ENCODE data around the gene ATG4C. TPM values are rescaled to one million over a fixed set of nuclear protein-coding genes. Genes with fewer than 3 reads are reported as not detected.
"Not testable (repeated sequence)": the region's sequence is repeated elsewhere in the genome, so short reads cannot be mapped to it uniquely, and the experiment has no call there.

Gene ATG4C
- total RNA-seq, 1 donor from 2014 or later: 7.3 TPM

DNA sequence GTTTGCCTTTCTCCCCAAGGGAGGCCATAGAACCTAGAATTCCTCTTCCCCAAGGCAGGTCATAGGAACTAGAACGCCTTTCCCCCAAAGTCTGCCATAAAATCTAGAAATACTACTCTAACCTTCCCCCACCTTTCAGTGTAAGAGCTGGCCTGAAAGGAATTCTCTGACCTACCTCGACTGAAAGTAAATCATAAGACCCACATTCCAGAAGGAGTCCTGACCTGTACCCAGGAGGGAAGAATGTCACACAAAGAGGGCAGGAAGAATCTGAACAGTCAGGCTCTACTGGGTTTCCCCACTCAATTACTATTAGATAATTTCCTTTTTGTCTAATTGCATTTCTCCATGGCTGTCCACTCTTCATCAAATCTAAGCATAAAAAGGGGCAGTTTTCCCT lies 5.7 kb upstream of the ATG4C start:
- H3K27ac Mint-ChIP-seq (ENCODE audit: unreplicated experiment): no peak overlapping the region
- H3K27me3 Mint-ChIP-seq (ENCODE audit: unreplicated experiment): no peaks in the 10 kb centered on the region
- H3K4me1 Mint-ChIP-seq (ENCODE audit: unreplicated experiment): no peaks in the 10 kb centered on the region
- TF ChIP-seq, protein P1, sequence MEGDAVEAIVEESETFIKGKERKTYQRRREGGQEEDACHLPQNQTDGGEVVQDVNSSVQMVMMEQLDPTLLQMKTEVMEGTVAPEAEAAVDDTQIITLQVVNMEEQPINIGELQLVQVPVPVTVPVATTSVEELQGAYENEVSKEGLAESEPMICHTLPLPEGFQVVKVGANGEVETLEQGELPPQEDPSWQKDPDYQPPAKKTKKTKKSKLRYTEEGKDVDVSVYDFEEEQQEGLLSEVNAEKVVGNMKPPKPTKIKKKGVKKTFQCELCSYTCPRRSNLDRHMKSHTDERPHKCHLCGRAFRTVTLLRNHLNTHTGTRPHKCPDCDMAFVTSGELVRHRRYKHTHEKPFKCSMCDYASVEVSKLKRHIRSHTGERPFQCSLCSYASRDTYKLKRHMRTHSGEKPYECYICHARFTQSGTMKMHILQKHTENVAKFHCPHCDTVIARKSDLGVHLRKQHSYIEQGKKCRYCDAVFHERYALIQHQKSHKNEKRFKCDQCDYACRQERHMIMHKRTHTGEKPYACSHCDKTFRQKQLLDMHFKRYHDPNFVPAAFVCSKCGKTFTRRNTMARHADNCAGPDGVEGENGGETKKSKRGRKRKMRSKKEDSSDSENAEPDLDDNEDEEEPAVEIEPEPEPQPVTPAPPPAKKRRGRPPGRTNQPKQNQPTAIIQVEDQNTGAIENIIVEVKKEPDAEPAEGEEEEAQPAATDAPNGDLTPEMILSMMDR (IDR thresholded peaks at IDR 0.05; ENCODE audit: unreplicated experiment): no peak
- H3K4me3 Mint-ChIP-seq (ENCODE audit: unreplicated experiment): no peak overlapping the region
- no peak for DNase-seq (ENCODE audit: low spot score)
- no peaks in the 10 kb centered on the region for H3K9me3 Mint-ChIP-seq (ENCODE audit: unreplicated experiment)
- no peaks in the 10 kb centered on the region for H3K36me3 Mint-ChIP-seq (ENCODE audit: low read depth, unreplicated experiment)

DNA sequence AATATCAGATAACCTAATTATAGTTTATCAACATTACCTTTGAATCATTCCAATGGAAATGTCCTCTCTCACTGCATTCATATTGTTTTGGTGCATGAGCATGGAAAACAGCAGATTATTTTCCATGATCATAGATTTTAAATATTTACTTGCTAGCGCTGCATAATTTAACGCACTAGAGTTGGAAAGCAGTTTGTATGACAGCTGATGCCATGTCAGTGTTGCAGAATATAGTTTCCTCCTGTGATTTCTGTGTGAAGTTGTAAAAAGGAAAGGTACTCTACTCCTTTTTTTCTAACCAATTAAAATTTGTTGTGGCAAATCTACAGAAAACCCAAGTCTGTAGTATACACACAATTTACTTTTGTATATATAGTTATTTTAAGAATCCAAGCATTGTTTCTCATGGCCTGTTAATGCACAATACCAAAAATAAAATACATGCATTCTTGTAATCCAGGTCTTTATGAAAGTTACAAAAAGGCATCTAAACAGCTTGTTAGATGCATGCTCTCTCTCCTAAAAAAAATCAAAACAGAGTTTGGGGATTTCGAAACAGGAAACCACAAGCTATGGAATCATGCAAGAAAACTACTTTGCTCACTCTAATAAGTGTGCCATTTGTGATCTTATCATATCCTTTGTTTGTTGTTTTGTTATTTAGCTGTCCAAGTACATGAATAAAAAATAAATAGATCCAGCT lies 1.9 kb upstream of the ATG4C start:
- DNase-seq (ENCODE audit: low spot score): no peak
- TF ChIP-seq, protein P1 (IDR thresholded peaks at IDR 0.05; ENCODE audit: unreplicated experiment): no peak
- H3K4me3 Mint-ChIP-seq (ENCODE audit: unreplicated experiment): no peak overlapping the region
- H3K27ac Mint-ChIP-seq (ENCODE audit: unreplicated experiment): no peak overlapping the region
- H3K4me1 Mint-ChIP-seq (ENCODE audit: unreplicated experiment): no peaks in the 10 kb centered on the region
- peaks cover 2% of the 10 kb centered on the region for H3K27me3 Mint-ChIP-seq (ENCODE audit: unreplicated experiment)
- H3K36me3 Mint-ChIP-seq (ENCODE audit: low read depth, unreplicated experiment): no peaks in the 10 kb centered on the region
- no peaks in the 10 kb centered on the region for H3K9me3 Mint-ChIP-seq (ENCODE audit: unreplicated experiment)

DNA sequence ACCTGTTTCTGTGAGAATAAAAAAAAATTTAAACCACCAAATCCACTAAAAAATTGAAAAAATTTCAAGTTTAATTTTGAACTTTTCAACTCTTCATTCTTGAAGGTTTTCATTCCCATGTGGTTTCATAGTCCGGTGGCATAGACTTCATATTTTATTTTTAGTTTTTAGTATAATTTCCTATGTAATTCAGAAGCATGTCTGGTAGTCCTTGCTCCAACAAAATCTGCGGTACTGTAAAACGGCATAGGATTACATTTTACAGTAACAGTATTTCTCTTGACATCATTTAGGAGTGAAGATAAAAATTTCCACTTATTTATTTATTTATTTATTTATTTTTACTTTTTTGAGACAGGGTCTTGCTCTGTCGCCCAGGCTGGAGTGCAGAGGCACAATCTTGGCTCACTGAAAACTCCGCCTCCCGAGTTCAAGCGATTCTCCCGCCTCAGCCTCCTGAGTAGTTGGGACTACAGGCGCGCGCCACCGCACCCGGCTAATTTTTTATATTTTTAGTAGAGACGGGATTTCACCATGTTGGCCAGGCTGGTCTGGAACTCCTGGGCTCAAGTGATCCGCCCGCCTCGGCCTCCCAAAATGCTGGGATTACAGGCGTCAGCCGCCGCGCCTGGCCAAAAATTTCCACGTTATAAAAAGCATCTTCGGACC lies 1.3 kb upstream of the ATG4C start:
- not testable (repeated sequence) for H3K36me3 Mint-ChIP-seq (ENCODE audit: low read depth, unreplicated experiment); DNase-seq (ENCODE audit: low spot score); H3K27me3 Mint-ChIP-seq (ENCODE audit: unreplicated experiment); H3K4me1 Mint-ChIP-seq (ENCODE audit: unreplicated experiment); H3K27ac Mint-ChIP-seq (ENCODE audit: unreplicated experiment); H3K4me3 Mint-ChIP-seq (ENCODE audit: unreplicated experiment); H3K9me3 Mint-ChIP-seq (ENCODE audit: unreplicated experiment)

DNA sequence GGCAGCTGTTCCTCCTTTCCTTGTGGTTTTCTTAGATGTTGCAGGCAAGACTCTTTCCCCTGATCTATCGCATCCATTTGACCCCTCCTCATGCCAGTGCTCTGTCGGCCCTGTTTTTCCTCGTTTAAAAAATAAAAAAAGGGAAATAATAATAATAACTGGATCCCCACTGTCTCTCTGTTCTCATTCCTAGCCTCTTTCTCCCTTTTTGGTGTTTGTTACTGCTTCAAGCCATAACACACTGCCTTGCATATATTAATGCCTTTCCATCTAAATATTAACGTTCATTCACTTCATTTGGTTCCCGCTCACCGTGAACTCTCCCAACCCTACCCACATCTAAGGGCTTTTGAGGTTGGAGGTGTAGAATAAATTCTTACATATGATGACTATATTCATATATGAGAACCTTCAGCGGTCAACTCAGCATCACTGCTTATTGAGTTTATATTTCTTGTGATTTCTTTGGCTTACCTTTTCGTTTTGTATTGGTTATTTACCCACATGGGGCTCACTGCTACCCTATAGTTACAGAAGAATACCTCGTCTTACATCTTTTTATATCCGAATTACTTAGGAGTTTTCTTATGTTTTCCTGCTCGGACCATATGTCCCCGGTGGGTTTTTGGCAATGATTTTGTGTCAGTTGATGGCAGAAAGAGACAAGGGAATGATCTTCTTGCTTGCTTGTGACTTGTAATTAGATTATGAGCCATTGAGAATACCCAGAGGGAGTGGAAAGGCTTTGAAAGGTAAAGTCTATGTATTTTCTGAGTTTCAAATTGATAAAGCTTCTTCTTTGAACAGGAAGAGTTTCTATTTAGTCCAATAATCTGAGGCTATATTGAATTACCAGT lies 805 bp downstream of the ATG4C start:
- Mint-ChIP-seq H3K4me1 (ENCODE audit: unreplicated experiment) (no peaks in the 10 kb centered on the region), H3K36me3 (ENCODE audit: low read depth, unreplicated experiment) (no peaks in the 10 kb centered on the region), H3K4me3 (ENCODE audit: unreplicated experiment) (no peak overlapping the region), H3K27ac (ENCODE audit: unreplicated experiment) (no peak overlapping the region), H3K9me3 (ENCODE audit: unreplicated experiment) (no peaks in the 10 kb centered on the region), H3K27me3 (ENCODE audit: unreplicated experiment) (peaks cover 2% of the 10 kb centered on the region)
- no peak for DNase-seq (ENCODE audit: low spot score)
- TF ChIP-seq, protein P1 (IDR thresholded peaks at IDR 0.05; ENCODE audit: unreplicated experiment): no peak

DNA sequence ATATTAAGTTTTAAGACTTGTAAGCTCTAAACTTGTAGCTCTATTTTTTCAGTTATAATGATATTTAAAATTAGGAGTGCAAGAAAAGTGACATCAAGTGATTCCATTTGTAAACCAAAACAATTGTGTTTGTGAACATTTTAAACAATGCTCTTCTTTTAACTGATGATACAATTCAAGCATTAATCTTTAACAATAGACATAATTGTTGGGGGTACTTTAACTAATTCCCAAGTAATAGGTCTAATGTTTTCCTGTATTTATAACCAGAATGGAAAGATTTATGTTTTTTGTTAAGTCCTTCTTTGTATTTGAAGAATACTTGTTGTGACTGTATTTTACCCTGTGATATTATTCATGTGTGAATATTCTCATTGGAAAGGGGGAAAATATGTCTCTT lies 6.8 kb downstream of the ATG4C start:
- Mint-ChIP-seq H3K27ac (ENCODE audit: unreplicated experiment) (no peak overlapping the region), H3K4me3 (ENCODE audit: unreplicated experiment) (no peak overlapping the region), H3K27me3 (ENCODE audit: unreplicated experiment) (peaks cover 2% of the 10 kb centered on the region), H3K4me1 (ENCODE audit: unreplicated experiment) (no peaks in the 10 kb centered on the region), H3K9me3 (ENCODE audit: unreplicated experiment) (no peaks in the 10 kb centered on the region), H3K36me3 (ENCODE audit: low read depth, unreplicated experiment) (no peaks in the 10 kb centered on the region)
- DNase-seq (ENCODE audit: low spot score): no peak
- TF ChIP-seq, protein P1 (IDR thresholded peaks at IDR 0.05; ENCODE audit: unreplicated experiment): no peak

Data from endothelial cell (in vitro differentiated cells).